ENCODE measurements around the gene MGAT5. TPM values are rescaled to one million over a fixed set of nuclear protein-coding genes. Genes with fewer than 3 reads are reported as not detected.
A peak's percentile ranks its signal among the peaks of the same experiment; 100 is the strongest.

MGAT5 gene
- total RNA-seq, 4 donors from 2014 or later = 16.3 to 37.8 (median 32.5) TPM

- peak in 1 of 2 donors; percentile 39 for DNase-seq (ENCODE audit: low spot score in 2 of 2)
- WGBS, 2 donors = 82 to 84% methylated on average over 4 of the region's 4 CpGs
- intact Hi-C loops (cut with DNase I; ENCODE audit: low total_unique reads) = no loop called here
- H3K4me3 ChIP-seq (ENCODE audit: low read depth, poor library complexity, severe bottlenecking) = no peak overlapping the region
- no peak for TF ChIP-seq POLR2A (IDR thresholded peaks at IDR 0.05)
- TF ChIP-seq, protein P1, sequence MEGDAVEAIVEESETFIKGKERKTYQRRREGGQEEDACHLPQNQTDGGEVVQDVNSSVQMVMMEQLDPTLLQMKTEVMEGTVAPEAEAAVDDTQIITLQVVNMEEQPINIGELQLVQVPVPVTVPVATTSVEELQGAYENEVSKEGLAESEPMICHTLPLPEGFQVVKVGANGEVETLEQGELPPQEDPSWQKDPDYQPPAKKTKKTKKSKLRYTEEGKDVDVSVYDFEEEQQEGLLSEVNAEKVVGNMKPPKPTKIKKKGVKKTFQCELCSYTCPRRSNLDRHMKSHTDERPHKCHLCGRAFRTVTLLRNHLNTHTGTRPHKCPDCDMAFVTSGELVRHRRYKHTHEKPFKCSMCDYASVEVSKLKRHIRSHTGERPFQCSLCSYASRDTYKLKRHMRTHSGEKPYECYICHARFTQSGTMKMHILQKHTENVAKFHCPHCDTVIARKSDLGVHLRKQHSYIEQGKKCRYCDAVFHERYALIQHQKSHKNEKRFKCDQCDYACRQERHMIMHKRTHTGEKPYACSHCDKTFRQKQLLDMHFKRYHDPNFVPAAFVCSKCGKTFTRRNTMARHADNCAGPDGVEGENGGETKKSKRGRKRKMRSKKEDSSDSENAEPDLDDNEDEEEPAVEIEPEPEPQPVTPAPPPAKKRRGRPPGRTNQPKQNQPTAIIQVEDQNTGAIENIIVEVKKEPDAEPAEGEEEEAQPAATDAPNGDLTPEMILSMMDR (IDR thresholded peaks at IDR 0.05) = no peak
Observed at GRCh38 chr2:134490559-134490958, 236.7 kb downstream of the MGAT5 start.

GRCh38 chr2:134491022-134491421 lies 237.2 kb downstream of the MGAT5 start:
- TF ChIP-seq, protein P1 (IDR thresholded peaks at IDR 0.05) = no peak
- no peak for TF ChIP-seq POLR2A (IDR thresholded peaks at IDR 0.05)
- WGBS, 2 donors = 84 to 88% methylated on average over 4 of the region's 4 CpGs
- H3K4me3 ChIP-seq (ENCODE audit: low read depth, poor library complexity, severe bottlenecking) = no peak overlapping the region
- intact Hi-C loops (cut with DNase I; ENCODE audit: low total_unique reads) = no loop called here
- no peak for DNase-seq (ENCODE audit: low spot score in 2 of 2)

DNA sequence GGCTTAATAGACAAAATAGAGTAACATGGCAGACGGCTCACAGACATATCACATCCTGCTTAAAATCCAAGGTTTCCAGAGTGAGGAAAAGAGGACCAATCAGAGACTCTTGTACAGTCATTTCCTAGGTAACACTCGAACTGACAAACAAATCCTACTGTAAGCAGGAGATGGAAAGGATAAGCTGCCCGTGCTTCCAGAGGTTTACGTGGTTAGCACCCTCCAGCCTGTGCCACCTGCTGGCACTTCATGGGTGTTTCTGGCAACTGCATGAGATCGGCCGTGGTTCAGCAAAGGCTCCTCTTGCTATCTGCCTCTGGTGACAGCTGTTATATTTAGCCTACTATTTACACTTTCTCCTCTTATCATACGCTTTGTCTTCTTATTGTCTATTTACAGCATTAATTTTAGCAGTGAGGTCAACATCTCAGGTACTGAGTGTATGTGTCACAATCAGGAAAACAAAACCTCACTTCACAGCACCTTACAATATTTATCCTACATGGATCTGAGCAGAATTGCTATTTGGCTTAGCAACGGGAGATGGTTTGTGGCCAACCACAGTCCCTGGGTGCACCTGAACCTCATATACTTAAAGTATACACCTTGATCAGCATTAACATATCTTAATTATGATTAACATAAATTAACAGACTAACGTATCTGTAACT lies 238.0 kb downstream of the MGAT5 start:
- intact Hi-C loops (cut with DNase I; ENCODE audit: low total_unique reads) = no loop called here
- no peak for DNase-seq (ENCODE audit: low spot score in 2 of 2)
- TF ChIP-seq POLR2A (IDR thresholded peaks at IDR 0.05) = no peak
- TF ChIP-seq, protein P1 (IDR thresholded peaks at IDR 0.05) = no peak
- H3K4me3 ChIP-seq (ENCODE audit: low read depth, poor library complexity, severe bottlenecking) = no peak overlapping the region
- 36 to 41% methylated on average over 9 of the region's 9 CpGs for WGBS, 2 donors

- WGBS, 2 donors = 84 to 89% methylated on average over 4 of the region's 4 CpGs
- no peak for TF ChIP-seq POLR2A (IDR thresholded peaks at IDR 0.05)
- TF ChIP-seq, protein P1 (IDR thresholded peaks at IDR 0.05) = no peak
- intact Hi-C loops (cut with DNase I; ENCODE audit: low total_unique reads) = no loop called here
- no peak for DNase-seq (ENCODE audit: low spot score in 2 of 2)
- no peak overlapping the region for H3K4me3 ChIP-seq (ENCODE audit: low read depth, poor library complexity, severe bottlenecking)
Observed at GRCh38 chr2:134493797-134494196, 239.9 kb downstream of the MGAT5 start.

DNA sequence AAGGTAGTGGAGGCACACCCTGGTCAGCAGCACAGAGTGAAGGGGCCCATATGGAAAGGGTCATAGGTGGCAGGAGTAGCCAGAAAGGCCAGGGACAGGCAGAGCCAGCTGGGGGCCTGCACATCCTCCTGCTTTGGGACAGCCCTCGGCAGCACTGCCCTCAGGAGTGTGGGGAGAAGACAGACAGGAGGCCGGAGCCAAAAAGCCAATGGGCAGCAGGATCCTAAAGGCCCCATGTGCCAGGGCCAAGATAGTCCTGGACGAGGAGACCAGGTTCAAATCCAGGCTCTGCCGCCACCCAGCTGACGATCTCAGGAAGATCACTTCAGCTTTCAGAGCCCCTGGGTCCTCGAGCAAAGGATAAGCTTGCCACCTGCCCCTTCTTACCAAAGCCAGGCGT lies 244.8 kb downstream of the MGAT5 start:
- TF ChIP-seq POLR2A (IDR thresholded peaks at IDR 0.05) = no peak
- TF ChIP-seq, protein P1 (IDR thresholded peaks at IDR 0.05) = no peak
- no peak overlapping the region for H3K4me3 ChIP-seq (ENCODE audit: low read depth, poor library complexity, severe bottlenecking)
- peak in 1 of 2 donors; percentile 67 for DNase-seq (ENCODE audit: low spot score in 2 of 2)
- WGBS, 2 donors = 87 to 90% methylated on average over 7 of the region's 7 CpGs
- intact Hi-C loops (cut with DNase I; ENCODE audit: low total_unique reads) = no loop called here
